ENCODE measurements around the gene UGT1A1.

- TF ChIP-seq CTCF (IDR thresholded peaks at IDR 0.05) = no peak
- no peak for TF ChIP-seq ZFX (IDR thresholded peaks at IDR 0.05; ENCODE audit: borderline replicate concordance)
These were observed 3.5 kb upstream of the UGT1A1 start for GRCh38 chr2:233756429-233757081.
